HG02885 (cell line): ENCODE data around the gene PEX11B.
A peak's percentile ranks its signal among the peaks of the same experiment; 100 is the strongest.
"Not testable (repeated sequence)": the region's sequence is repeated elsewhere in the genome, so short reads cannot be mapped to it uniquely, and the experiment has no call there.

ENCODE experiments used
- ATAC-seq: cut with Tn5 transposase; IDR thresholded peaks from one replicate; pipeline ENCODE4 v1.9.1; 2021; ENCODE audit warnings: mild to moderate bottlenecking; ENCODE audit not compliant: unreplicated experiment, poor library complexity

The PEX11B gene

GRCh38 chr1:145953861-145954260 lies 35.3 kb upstream of the PEX11B start:
- no peak for ATAC-seq

GRCh38 chr1:145952903-145953302 lies 34.4 kb upstream of the PEX11B start:
- ATAC-seq = no peak

- ATAC-seq = no peak
These were observed 33.0 kb upstream of the PEX11B start for GRCh38 chr1:145951526-145951925.

GRCh38 chr1:145949219-145949618 lies 30.7 kb upstream of the PEX11B start:
- no peak for ATAC-seq

GRCh38 chr1:145947551-145947950 lies 29.0 kb upstream of the PEX11B start:
- ATAC-seq = no peak

GRCh38 chr1:145946477-145946986 lies 28.0 kb upstream of the PEX11B start:
- ATAC-seq = no peak

- no peak for ATAC-seq
These were observed 26.0 kb upstream of the PEX11B start for GRCh38 chr1:145944532-145944931.

- ATAC-seq = no peak
These were observed 24.4 kb upstream of the PEX11B start for GRCh38 chr1:145942871-145943270.

- ATAC-seq = no peak
These were observed 23.9 kb upstream of the PEX11B start for GRCh38 chr1:145942405-145942804.

GRCh38 chr1:145937436-145937835 lies 18.9 kb upstream of the PEX11B start:
- no peak for ATAC-seq

- ATAC-seq = no peak
These were observed 17.7 kb upstream of the PEX11B start for GRCh38 chr1:145936247-145936646.

- ATAC-seq = no peak
These were observed 17.2 kb upstream of the PEX11B start for GRCh38 chr1:145935708-145936107.

- ATAC-seq = not testable (repeated sequence)
These were observed 14.0 kb upstream of the PEX11B start for GRCh38 chr1:145932522-145933009.

GRCh38 chr1:145927916-145928643 lies 9.6 kb upstream of the PEX11B start:
- ATAC-seq = no peak

GRCh38 chr1:145927063-145927886 lies 8.8 kb upstream of the PEX11B start, which contains the start of gene RBM8A:
TSS of gene RBM8A (minus strand) at chr1:145927484. CDS start at chr1:145927426, 58 bp downstream.
- peak; percentile 97 for ATAC-seq

- no peak for ATAC-seq
These were observed 8.2 kb upstream of the PEX11B start for GRCh38 chr1:145926686-145927062.

GRCh38 chr1:145922266-145922665 lies 3.7 kb upstream of the PEX11B start:
- ATAC-seq = no peak

GRCh38 chr1:145920297-145920696 lies 1.8 kb upstream of the PEX11B start:
- ATAC-seq = not testable (repeated sequence)

GRCh38 chr1:145918992-145919939 lies 749 bp upstream of the PEX11B start:
- peak; percentile 88 for ATAC-seq

GRCh38 chr1:145917595-145917994 lies 922 bp downstream of the PEX11B start:
- ATAC-seq = no peak
